OCI-LY1 (cell line): Measurements from ENCODE around the gene PTPN14.

ENCODE experiments used
- H2AFZ ChIP-seq: fragments of 200-600 bp; sonication (generic), shearing (Covaris generic); 2 replicates; pipeline ENCODE4 v1.6.0; 2014; ENCODE audit warnings: antibody characterized with exemption, mild to moderate bottlenecking, low read length
- H3F3A ChIP-seq: fragments of 200-600 bp; sonication (generic), shearing (Covaris generic); 2 replicates; pipeline ENCODE4 v1.6.0; 2014; ENCODE audit warnings: mild to moderate bottlenecking, antibody characterized with exemption, low read length, moderate library complexity; ENCODE audit not compliant: insufficient read depth
- H3K27ac ChIP-seq: fragments of 200-600 bp; sonication (generic); 2 replicates; pipeline ENCODE4 v1.5.1; 2014; ENCODE audit warnings: low read length, mixed run types, mild to moderate bottlenecking, low read depth; ENCODE audit not compliant: poor library complexity, severe bottlenecking
- H3K27me3 ChIP-seq: fragments of 200-600 bp; sonication (generic); 2 replicates; pipeline ENCODE4 v1.6.0; 2014; ENCODE audit warnings: antibody characterized with exemption, mild to moderate bottlenecking, low read length, moderate library complexity; ENCODE audit not compliant: insufficient read depth
- H3K36me3 ChIP-seq: fragments of 200-600 bp; sonication (generic); 2 replicates; pipeline ENCODE4 v1.6.1; 2014; ENCODE audit warnings: mild to moderate bottlenecking, antibody characterized with exemption, low read length, moderate library complexity, mixed read lengths; ENCODE audit not compliant: insufficient read depth
- H3K4me1 ChIP-seq: fragments of 200-600 bp; sonication (generic); 2 replicates; pipeline ENCODE4 v1.5.1; 2014; ENCODE audit warnings: mild to moderate bottlenecking, low read length, moderate library complexity; ENCODE audit not compliant: insufficient read depth, severe bottlenecking
- H3K4me2 ChIP-seq: fragments of 200-600 bp; sonication (generic), shearing (Covaris generic); 2 replicates; pipeline ENCODE4 v1.6.1; 2014; ENCODE audit warnings: low read length
- H3K4me3 ChIP-seq: fragments of 200-600 bp; sonication (generic); 2 replicates; pipeline ENCODE4 v1.5.1; 2014; ENCODE audit warnings: low read length, low read depth, mild to moderate bottlenecking, mixed read lengths; ENCODE audit not compliant: poor library complexity, severe bottlenecking
- H3K79me2 ChIP-seq: fragments of 200-600 bp; shearing (Covaris generic); 2 replicates; pipeline ENCODE4 v1.6.1; 2016; ENCODE audit warnings: mixed run types, low read length, mixed read lengths; ENCODE audit not compliant: insufficient read depth
- H3K9ac ChIP-seq: fragments of 200-600 bp; sonication (generic), shearing (Covaris generic); 2 replicates; pipeline ENCODE4 v1.6.1; 2014; ENCODE audit warnings: mild to moderate bottlenecking, low read length, mixed read lengths
- H3K9me2 ChIP-seq: fragments of 200-600 bp; sonication (generic), shearing (Covaris generic); 2 replicates; pipeline ENCODE4 v1.6.1; 2014; ENCODE audit warnings: low read depth, mild to moderate bottlenecking, low read length, mixed read lengths
- H3K9me3 ChIP-seq: fragments of 200-600 bp; shearing (Covaris generic); 2 replicates; pipeline ENCODE4 v1.6.1; 2014; ENCODE audit warnings: low read length, mixed read lengths
- H4K20me1 ChIP-seq: fragments of 200-600 bp; sonication (generic), shearing (Covaris generic); 2 replicates; pipeline ENCODE4 v1.6.0; 2016; ENCODE audit warnings: mild to moderate bottlenecking, low read length; ENCODE audit not compliant: insufficient read depth
- EZH2 ChIP-seq: fragments of 200-600 bp; sonication (generic), shearing (Covaris generic); IDR thresholded peaks from 2 replicates; pipeline ENCODE4 v1.8.0; 2017; ENCODE audit warnings: borderline replicate concordance, mixed run types, mild to moderate bottlenecking, antibody characterized with exemption, low read length, moderate library complexity, mixed read lengths
- TF ChIP-seq, protein P1 (sequence below): fragments of 200-600 bp; sonication (generic), shearing (Covaris generic); IDR thresholded peaks from 2 replicates; pipeline ENCODE4 v1.5.1; 2017; ENCODE audit warnings: mild to moderate bottlenecking, antibody characterized with exemption, low read length, moderate library complexity, mixed read lengths

The PTPN14 gene

DNA sequence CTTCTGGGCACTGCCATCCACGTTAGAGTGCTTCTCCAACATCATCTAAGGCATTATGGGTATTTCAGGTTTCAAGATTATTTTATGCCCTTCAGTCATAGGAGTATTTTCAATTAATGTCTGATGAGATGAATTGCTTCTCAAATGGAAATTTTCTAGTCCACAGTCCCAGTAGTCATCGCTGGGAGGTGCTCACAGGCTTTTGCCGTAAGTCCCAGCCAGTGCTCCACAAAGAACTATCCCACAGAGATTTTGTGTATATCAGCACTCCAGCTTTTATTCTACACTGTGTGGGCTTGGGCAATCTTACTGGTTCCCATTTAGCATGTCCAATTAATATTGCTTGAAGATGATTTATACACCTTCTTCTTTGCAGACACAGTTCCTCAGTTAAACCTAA, 209.5 kb downstream of the PTPN14 start:
- no peaks in the 10 kb centered on the region for H3K79me2 ChIP-seq
- no peak overlapping the region for H3K27ac ChIP-seq
- H3K4me3 ChIP-seq = no peak overlapping the region
- peaks cover 5% of the 10 kb centered on the region for H3K9me3 ChIP-seq
- H3K9me2 ChIP-seq = no peaks in the 10 kb centered on the region
- no peaks in the 10 kb centered on the region for H3K4me1 ChIP-seq
- TF ChIP-seq, protein P1, sequence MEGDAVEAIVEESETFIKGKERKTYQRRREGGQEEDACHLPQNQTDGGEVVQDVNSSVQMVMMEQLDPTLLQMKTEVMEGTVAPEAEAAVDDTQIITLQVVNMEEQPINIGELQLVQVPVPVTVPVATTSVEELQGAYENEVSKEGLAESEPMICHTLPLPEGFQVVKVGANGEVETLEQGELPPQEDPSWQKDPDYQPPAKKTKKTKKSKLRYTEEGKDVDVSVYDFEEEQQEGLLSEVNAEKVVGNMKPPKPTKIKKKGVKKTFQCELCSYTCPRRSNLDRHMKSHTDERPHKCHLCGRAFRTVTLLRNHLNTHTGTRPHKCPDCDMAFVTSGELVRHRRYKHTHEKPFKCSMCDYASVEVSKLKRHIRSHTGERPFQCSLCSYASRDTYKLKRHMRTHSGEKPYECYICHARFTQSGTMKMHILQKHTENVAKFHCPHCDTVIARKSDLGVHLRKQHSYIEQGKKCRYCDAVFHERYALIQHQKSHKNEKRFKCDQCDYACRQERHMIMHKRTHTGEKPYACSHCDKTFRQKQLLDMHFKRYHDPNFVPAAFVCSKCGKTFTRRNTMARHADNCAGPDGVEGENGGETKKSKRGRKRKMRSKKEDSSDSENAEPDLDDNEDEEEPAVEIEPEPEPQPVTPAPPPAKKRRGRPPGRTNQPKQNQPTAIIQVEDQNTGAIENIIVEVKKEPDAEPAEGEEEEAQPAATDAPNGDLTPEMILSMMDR = no peak
- no peak for TF ChIP-seq EZH2
- no peaks in the 10 kb centered on the region for H4K20me1 ChIP-seq
- H3K4me2 ChIP-seq = no peak overlapping the region
- no peak overlapping the region for H3K9ac ChIP-seq
- no peaks in the 10 kb centered on the region for H3K27me3 ChIP-seq
- no peak overlapping the region for H2AFZ ChIP-seq
- no peaks in the 10 kb centered on the region for H3K36me3 ChIP-seq
- no peaks in the 10 kb centered on the region for H3F3A ChIP-seq

DNA sequence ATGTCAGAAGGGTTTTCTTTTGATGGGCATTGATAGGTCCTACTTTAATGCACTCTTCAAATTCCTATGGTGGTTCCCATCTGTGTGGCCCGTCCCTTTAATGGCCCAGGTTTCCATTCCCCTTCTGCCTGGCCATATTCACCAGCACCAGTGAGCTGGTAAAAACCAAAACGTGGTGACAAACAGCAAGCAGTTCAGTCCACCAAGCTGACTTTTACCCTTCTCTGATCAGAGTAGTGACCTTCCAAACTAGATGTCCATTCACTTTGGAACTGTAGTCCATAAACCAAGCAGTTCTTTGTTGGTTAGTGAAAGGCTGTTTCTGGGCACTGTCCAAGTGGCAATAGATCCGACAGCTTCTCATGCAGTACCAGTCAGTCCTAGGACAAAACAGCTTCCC, 209.9 kb downstream of the PTPN14 start:
- Histone ChIP-seq H3K4me1 (no peaks in the 10 kb centered on the region), H4K20me1 (no peaks in the 10 kb centered on the region), H3K27ac (no peak overlapping the region), H3K36me3 (no peaks in the 10 kb centered on the region), H3K9me2 (no peaks in the 10 kb centered on the region), H3K9ac (no peak overlapping the region), H3F3A (no peaks in the 10 kb centered on the region), H3K4me3 (no peak overlapping the region), H3K79me2 (no peaks in the 10 kb centered on the region), H3K27me3 (no peaks in the 10 kb centered on the region), H3K9me3 (peaks cover 5% of the 10 kb centered on the region), H2AFZ (no peak overlapping the region), H3K4me2 (no peak overlapping the region)
- TF ChIP-seq EZH2 = no peak
- TF ChIP-seq, protein P1 = no peak

DNA sequence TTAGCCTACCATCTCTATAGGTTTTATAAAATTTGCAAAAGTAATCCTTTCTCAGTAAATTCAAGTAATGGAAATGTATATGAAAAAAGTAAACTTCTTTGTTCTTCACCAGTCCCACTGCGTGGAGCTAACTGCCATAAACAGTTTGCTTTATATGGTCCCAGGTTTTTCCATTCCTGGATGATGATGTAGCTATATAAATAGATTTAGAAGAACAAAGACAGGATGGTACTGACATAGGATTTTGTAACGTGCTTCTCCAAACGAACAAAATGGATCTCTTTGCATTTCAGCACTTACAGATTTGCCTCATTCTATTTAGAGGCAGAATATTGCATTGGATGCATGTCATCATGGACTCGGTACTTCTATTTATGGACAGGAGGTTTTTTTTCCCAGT, 213.2 kb downstream of the PTPN14 start:
- no peaks in the 10 kb centered on the region for H4K20me1 ChIP-seq
- no peak overlapping the region for H3K9ac ChIP-seq
- no peak overlapping the region for H2AFZ ChIP-seq
- no peak overlapping the region for H3K4me2 ChIP-seq
- H3F3A ChIP-seq = no peaks in the 10 kb centered on the region
- H3K4me1 ChIP-seq = no peaks in the 10 kb centered on the region
- H3K9me3 ChIP-seq = no peaks in the 10 kb centered on the region
- no peaks in the 10 kb centered on the region for H3K9me2 ChIP-seq
- TF ChIP-seq, protein P1 = no peak
- no peak for TF ChIP-seq EZH2
- no peak overlapping the region for H3K27ac ChIP-seq
- no peaks in the 10 kb centered on the region for H3K27me3 ChIP-seq
- H3K79me2 ChIP-seq = no peaks in the 10 kb centered on the region
- H3K4me3 ChIP-seq = no peak overlapping the region
- no peaks in the 10 kb centered on the region for H3K36me3 ChIP-seq
